Ovary (tissue), 3 donors: Measurements from ENCODE around the gene EEF1AKMT3.

ENCODE experiments used
- POLR2A ChIP-seq: fragments of 450-650 bp; IDR thresholded peaks from one replicate; pipeline ENCODE4 v1.6.1; 2017; ENCODE audit warnings: antibody characterized with exemption, mild to moderate bottlenecking, moderate library complexity
- TF ChIP-seq, protein P1 (sequence below), 3 donors: fragments of 450-650 bp in 2 of 3; fragments of 200-600 bp in 1 of 3; IDR thresholded peaks; one replicate each; pipeline versions ENCODE4 v1.5.1 to v1.8.0; 2016 to 2022; ENCODE audit warnings: antibody characterized with exemption in 3 of 3, mild to moderate bottlenecking in 1 of 3
- donor health status: DM: no; HTN: no; CAD: no.

DNA sequence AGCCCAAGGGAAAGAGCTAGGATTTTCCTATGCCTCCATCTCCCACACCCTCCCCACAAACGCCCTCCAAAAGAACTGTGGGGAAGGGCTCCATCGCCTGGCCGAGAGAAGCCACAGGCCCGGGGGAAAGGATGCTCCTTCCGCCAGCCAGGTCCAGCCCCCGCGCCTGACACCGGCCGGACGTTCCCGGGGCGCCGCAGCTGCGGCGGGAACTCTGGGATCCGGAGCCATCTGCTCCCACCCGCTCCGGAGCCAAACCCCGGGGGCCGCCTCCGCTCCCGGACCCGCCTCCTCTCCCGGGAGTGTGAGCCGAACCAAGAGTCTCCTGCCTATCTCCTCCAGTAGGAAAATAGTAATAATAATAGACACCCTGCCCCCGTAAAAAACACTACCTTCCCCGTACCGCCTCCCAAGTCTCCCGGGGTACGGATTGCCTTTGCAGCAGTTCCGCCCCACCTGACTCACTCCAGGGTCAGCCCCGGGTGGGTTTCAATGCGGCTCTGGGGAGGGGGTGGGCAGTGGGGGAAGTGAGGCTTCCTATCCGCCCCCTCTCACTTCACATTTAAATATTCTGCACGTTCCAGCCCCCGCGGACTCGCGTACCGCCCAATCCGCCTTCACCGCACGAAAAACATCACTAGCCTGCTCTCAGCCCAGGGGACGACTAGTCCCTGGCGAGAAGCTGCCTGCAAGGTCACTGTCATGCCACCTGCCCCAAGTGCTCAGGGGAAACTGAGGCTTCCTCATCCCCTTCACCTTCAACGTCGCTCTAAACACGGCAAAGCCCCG lies 36.3 kb upstream of the EEF1AKMT3 start:
- TF ChIP-seq, protein P1, sequence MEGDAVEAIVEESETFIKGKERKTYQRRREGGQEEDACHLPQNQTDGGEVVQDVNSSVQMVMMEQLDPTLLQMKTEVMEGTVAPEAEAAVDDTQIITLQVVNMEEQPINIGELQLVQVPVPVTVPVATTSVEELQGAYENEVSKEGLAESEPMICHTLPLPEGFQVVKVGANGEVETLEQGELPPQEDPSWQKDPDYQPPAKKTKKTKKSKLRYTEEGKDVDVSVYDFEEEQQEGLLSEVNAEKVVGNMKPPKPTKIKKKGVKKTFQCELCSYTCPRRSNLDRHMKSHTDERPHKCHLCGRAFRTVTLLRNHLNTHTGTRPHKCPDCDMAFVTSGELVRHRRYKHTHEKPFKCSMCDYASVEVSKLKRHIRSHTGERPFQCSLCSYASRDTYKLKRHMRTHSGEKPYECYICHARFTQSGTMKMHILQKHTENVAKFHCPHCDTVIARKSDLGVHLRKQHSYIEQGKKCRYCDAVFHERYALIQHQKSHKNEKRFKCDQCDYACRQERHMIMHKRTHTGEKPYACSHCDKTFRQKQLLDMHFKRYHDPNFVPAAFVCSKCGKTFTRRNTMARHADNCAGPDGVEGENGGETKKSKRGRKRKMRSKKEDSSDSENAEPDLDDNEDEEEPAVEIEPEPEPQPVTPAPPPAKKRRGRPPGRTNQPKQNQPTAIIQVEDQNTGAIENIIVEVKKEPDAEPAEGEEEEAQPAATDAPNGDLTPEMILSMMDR (IDR thresholded peaks at IDR 0.05): no peak
- TF ChIP-seq POLR2A: no peak
